Loucy (cell line): ENCODE measurements around the gene KLHL40.
A peak's percentile ranks its signal among the peaks of the same experiment; 100 is the strongest.

Experiments used
- H2AFZ ChIP-seq: fragments of 200-600 bp; sonication (generic); 2 replicates; pipeline ENCODE4 v1.6.0; 2016; ENCODE audit warnings: antibody characterized with exemption, mild to moderate bottlenecking, low read length, moderate library complexity
- H3F3A ChIP-seq: fragments of 200-600 bp; 2 replicates; pipeline ENCODE4 v1.6.0; 2016; ENCODE audit warnings: antibody characterized with exemption, low read depth, mild to moderate bottlenecking
- H3K27me3 ChIP-seq: fragments of 200-600 bp; sonication (generic); 2 replicates; pipeline ENCODE4 v1.6.1; 2014; ENCODE audit warnings: low read length, mild to moderate bottlenecking; ENCODE audit not compliant: insufficient read depth, poor library complexity, severe bottlenecking
- H3K36me3 ChIP-seq: fragments of 200-600 bp; sonication (generic); 2 replicates; pipeline ENCODE4 v1.6.1; 2016; ENCODE audit warnings: low read length; ENCODE audit not compliant: insufficient read depth
- H3K4me1 ChIP-seq: fragments of 200-600 bp; sonication (generic); 2 replicates; pipeline ENCODE4 v1.5.1; 2014; ENCODE audit warnings: low read length, mild to moderate bottlenecking; ENCODE audit not compliant: insufficient read depth, poor library complexity, severe bottlenecking
- H3K4me2 ChIP-seq: fragments of 200-600 bp; sonication (generic); 2 replicates; pipeline ENCODE4 v1.6.0; 2014; ENCODE audit warnings: antibody characterized with exemption, low read length, low read depth, mild to moderate bottlenecking; ENCODE audit not compliant: poor library complexity, severe bottlenecking
- H3K4me3 ChIP-seq: fragments of 200-600 bp; sonication (generic); 2 replicates; pipeline ENCODE4 v1.5.1; 2014; ENCODE audit warnings: low read length, mild to moderate bottlenecking, mixed read lengths; ENCODE audit not compliant: poor library complexity, severe bottlenecking
- H3K79me2 ChIP-seq: fragments of 200-600 bp; sonication (generic); 2 replicates; pipeline ENCODE4 v1.6.1; 2014; ENCODE audit warnings: low read length; ENCODE audit not compliant: insufficient read depth
- H3K9ac ChIP-seq: fragments of 200-600 bp; sonication (generic); 2 replicates; pipeline ENCODE4 v1.6.0; 2014; ENCODE audit warnings: mild to moderate bottlenecking, low read depth, low read length, moderate library complexity; ENCODE audit not compliant: poor library complexity, severe bottlenecking
- H3K9me2 ChIP-seq: fragments of 200-600 bp; sonication (generic); replicated peaks from 2 replicates; pipeline ENCODE4 v1.6.1; 2016; ENCODE audit warnings: low read depth, low read length, mixed read lengths
- H3K9me3 ChIP-seq: fragments of 200-600 bp; sonication (generic); 2 replicates; pipeline ENCODE4 v1.6.1; 2014; ENCODE audit warnings: mild to moderate bottlenecking, antibody characterized with exemption, low read length, low read depth; ENCODE audit not compliant: insufficient read depth
- H4K20me1 ChIP-seq: fragments of 200-600 bp; sonication (generic); 2 replicates; pipeline ENCODE4 v1.6.0; 2014; ENCODE audit warnings: antibody characterized with exemption, low read length, mild to moderate bottlenecking; ENCODE audit not compliant: insufficient read depth, poor library complexity, severe bottlenecking
- CTCF ChIP-seq: fragments of 200-600 bp; sonication (generic); conservative IDR thresholded peaks from 2 replicates; pipeline ENCODE4 v1.5.1; 2014; ENCODE audit warnings: mild to moderate bottlenecking, antibody characterized with exemption, low read length
- EZH2phosphoT487 ChIP-seq: fragments of 200-600 bp; IDR thresholded peaks from 2 replicates; pipeline ENCODE4 v1.6.1; 2018; ENCODE audit warnings: antibody characterized with exemption, mild to moderate bottlenecking, moderate library complexity, borderline replicate concordance

Gene KLHL40

GRCh38 chr3:42653303-42653559 is 32.1 kb upstream of the KLHL40 start:
- Histone ChIP-seq H3K4me3 (peak overlapping the region; percentile 67), H3K4me1 (peaks cover 20% of the 10 kb centered on the region)

GRCh38 chr3:42653560-42654330 is 31.6 kb upstream of the KLHL40 start, which contains the start of gene ZBTB47:
Gene ZBTB47, plus strand, starts transcription at chr3:42653697. Its CDS starts 4,659 bp downstream, at chr3:42658356.
- Histone ChIP-seq H2AFZ (peak within 1 kb of the TSS; percentile 66), H3K27me3 (no peaks in the 10 kb centered on the region), H3K4me2 (peak within 1 kb of the TSS; percentile 73), H3F3A (no peaks in the 10 kb centered on the region), H3K36me3 (peaks cover 4% of the 10 kb centered on the region; the same call in 1 of the 2 replicates), H3K9me2 (no peaks in the 10 kb centered on the region), H4K20me1 (no peaks in the 10 kb centered on the region), H3K9ac (peak within 1 kb of the TSS; percentile 53), H3K79me2 (no peaks in the 10 kb centered on the region), H3K4me3 (peak within 1 kb of the TSS; percentile 71), H3K9me3 (no peaks in the 10 kb centered on the region), H3K4me1 (peaks cover 20% of the 10 kb centered on the region)
- TF ChIP-seq CTCF (no peak), EZH2phosphoT487 (no peak)

More at GRCh38 chr3:42653303-42653559, 32.1 kb upstream of the KLHL40 start:
- Histone ChIP-seq H3K79me2 (no peaks in the 10 kb centered on the region), H3K9ac (peak overlapping the region; percentile 38), H3K9me2 (no peaks in the 10 kb centered on the region), H3K27me3 (no peaks in the 10 kb centered on the region), H3F3A (no peaks in the 10 kb centered on the region), H3K36me3 (peaks cover 7% of the 10 kb centered on the region; the same call in 1 of the 2 replicates), H3K4me2 (peak overlapping the region; percentile 54), H2AFZ (peak overlapping the region; percentile 41; the same call in 1 of the 2 replicates), H3K9me3 (no peaks in the 10 kb centered on the region), H4K20me1 (no peaks in the 10 kb centered on the region)
- TF ChIP-seq CTCF = no peak
- no peak for TF ChIP-seq EZH2phosphoT487

- no peaks in the 10 kb centered on the region for H3K9me3 ChIP-seq
- peak overlapping the region; percentile 66; the same call in 1 of the 2 replicates for H2AFZ ChIP-seq
- H3K9me2 ChIP-seq = no peaks in the 10 kb centered on the region
- H3K36me3 ChIP-seq = no peaks in the 10 kb centered on the region
- H4K20me1 ChIP-seq = no peaks in the 10 kb centered on the region
- peaks cover 20% of the 10 kb centered on the region for H3K4me1 ChIP-seq
- no peaks in the 10 kb centered on the region for H3K79me2 ChIP-seq
- no peaks in the 10 kb centered on the region for H3F3A ChIP-seq
- H3K27me3 ChIP-seq = no peaks in the 10 kb centered on the region
- H3K9ac ChIP-seq = peak overlapping the region; percentile 53
- H3K4me2 ChIP-seq = peak overlapping the region; percentile 73
- TF ChIP-seq CTCF = no peak
- TF ChIP-seq EZH2phosphoT487 = no peak
- H3K4me3 ChIP-seq = peak overlapping the region; percentile 71
These were observed 30.8 kb upstream of the KLHL40 start for GRCh38 chr3:42654331-42655201.
